Esophagus squamous epithelium (tissue), 5 donors: ENCODE data around the gene C10orf105. TPM values are rescaled to one million over a fixed set of nuclear protein-coding genes. Genes with fewer than 3 reads are reported as not detected.

ENCODE experiments used
- DNase-seq: peaks from one replicate; lab custom pipeline; 2025; lab: John Stamatoyannopoulos, UW
- H3K27ac ChIP-seq, 4 donors: fragments of 200-600 bp; sonication (generic); one replicate each; pipeline ENCODE4 v1.5.1; 2016 to 2019; ENCODE audit warnings: mild to moderate bottlenecking in 1 of 4
- H3K27me3 ChIP-seq, 4 donors: fragments of 200-600 bp; sonication (generic); 1 replicate in 3 of 4; 2 replicates in 1 of 4; pipeline versions ENCODE4 v1.5.1 to v1.6.0; 2017 to 2021; ENCODE audit warnings: antibody characterized with exemption in 1 of 4
- H3K36me3 ChIP-seq, 3 donors: fragments of 200-600 bp; sonication (generic); one replicate each; pipeline ENCODE4 v1.5.1; 2016 to 2019
- H3K4me1 ChIP-seq, 3 donors: fragments of 200-600 bp; sonication (generic); one replicate each; pipeline ENCODE4 v1.5.1; 2017 to 2019
- H3K4me3 ChIP-seq, 4 donors: fragments of 200-600 bp; sonication (generic); 1 replicate in 3 of 4; 2 replicates in 1 of 4; pipeline ENCODE4 v1.5.1; 2016 to 2019; ENCODE audit warnings: mild to moderate bottlenecking in 2 of 4, moderate library complexity in 1 of 4
- H3K9me3 ChIP-seq, 3 donors: fragments of 200-600 bp; sonication (generic); one replicate each; pipeline ENCODE4 v1.5.1; 2016 to 2019
- CTCF ChIP-seq, 6 experiments: fragments of 450-650 bp in 4 of 6; fragments of 200-600 bp in 2 of 6; sonication (generic) in 2 of 6; IDR thresholded peaks; one replicate each; pipeline ENCODE4 v1.5.1; 2016 to 2019; ENCODE audit warnings: antibody characterized with exemption in 6 of 6, mild to moderate bottlenecking in 4 of 6, moderate library complexity in 4 of 6
- POLR2A ChIP-seq, 4 donors: fragments of 450-650 bp; IDR thresholded peaks; one replicate each; pipeline ENCODE4 v1.6.1; 2017; ENCODE audit warnings: antibody characterized with exemption in 4 of 4, mild to moderate bottlenecking in 4 of 4, moderate library complexity in 3 of 4
- WGBS, 2 donors: methylation state at CpG; one replicate each; pipeline ENCODE4 v1.1.5; 2018; 5-methylcytosine and 5-hydroxymethylcytosine counted together
- intact Hi-C: fragments of 100-400 bp; cut with DNase I; formaldehyde crosslinking; loops from one replicate; pipeline ENCODE4 v1.15.0; 2022
- total RNA-seq, 4 donors: library from RNA; depleted of rRNA; stranded (reverse); fragments of >200 nt; gene quantifications; one replicate each; pipeline ENCODE4 v1.1.0, GENCODE V29; 2016
- donor health status: DM: yes; HTN: yes; CAD: no.

The C10orf105 gene
- total RNA-seq, 4 donors from 2014 or later: under 0.01 to 0.15 TPM; not detected in 2

DNA sequence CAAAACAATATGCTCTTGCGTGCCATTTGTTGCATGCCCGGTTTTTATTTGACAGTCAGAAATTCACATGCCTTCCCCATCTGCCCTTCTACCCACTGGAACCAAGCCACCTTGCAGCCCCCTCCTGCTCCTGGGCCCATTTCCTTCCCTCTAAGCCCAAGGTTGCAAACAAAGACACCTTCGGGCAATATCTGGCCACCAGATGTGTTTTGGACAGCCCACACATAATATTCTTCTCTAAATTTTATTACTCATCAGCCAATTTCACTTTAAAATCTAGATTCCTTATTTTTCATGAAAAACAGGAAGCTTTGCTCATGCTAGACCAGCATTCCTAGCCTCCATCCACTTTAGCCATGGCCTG is 18.2 kb upstream of the C10orf105 start:
- peaks cover 45 to 86% (median 60%) of the 10 kb centered on the region in 3 donors for H3K4me1 ChIP-seq
- DNase-seq: no peak
- H3K36me3 ChIP-seq: no peaks in the 10 kb centered on the region
- H3K27ac ChIP-seq: peak overlapping the region; percentile 75 to 89 (median 78)
- no peaks in the 10 kb centered on the region for H3K27me3 ChIP-seq
- H3K4me3 ChIP-seq: no peak overlapping the region
- H3K9me3 ChIP-seq: no peaks in the 10 kb centered on the region
- intact Hi-C loops: no loop called here
- TF ChIP-seq POLR2A (IDR thresholded peaks at IDR 0.05): no peak
- TF ChIP-seq CTCF (IDR thresholded peaks at IDR 0.05): no peak
- 48 to 61% methylated on average over 3 of the region's 3 CpGs for WGBS, 2 donors

DNA sequence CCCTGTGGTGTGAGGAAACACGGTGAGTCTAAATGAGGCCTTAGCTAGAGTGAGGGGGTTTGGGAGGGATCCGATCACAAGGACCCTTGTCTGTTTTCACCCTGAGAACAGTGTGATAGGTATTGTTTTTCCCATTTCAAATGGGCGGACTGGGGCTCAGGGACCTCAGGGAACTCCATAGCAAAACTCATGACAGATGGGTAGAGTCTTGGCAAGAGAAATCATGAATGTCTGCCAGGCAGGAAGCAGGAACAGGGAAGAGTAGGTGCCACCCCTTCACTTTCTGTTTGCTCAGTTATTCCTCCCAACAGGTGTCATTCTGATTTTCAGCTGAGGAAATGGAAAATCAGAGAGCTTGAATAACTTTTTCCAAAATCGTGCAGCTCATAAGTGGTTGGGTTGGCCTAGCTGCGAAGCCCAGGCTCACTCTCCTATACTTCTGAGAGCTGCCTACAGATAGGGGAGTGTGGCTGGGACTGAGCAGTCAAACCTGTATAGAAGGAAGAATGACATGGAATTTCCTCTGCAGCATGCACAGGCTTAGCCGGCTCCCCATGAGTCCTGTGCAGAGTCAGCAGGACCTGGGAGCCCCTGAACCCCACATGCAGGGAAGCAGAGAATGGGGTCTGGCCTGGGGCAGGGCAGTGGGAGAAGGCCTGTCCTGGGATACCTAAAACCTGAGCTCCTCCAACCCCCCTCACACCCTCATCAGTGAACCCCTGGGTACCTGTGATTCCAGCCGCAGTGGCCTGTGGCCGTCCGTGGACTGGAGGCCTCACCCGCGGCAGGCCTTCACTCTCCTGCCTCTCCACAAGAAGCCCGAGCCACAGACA is 17.6 kb upstream of the C10orf105 start:
- Histone ChIP-seq H3K27ac (peak overlapping the region; percentile 75 to 89 (median 78)), H3K4me1 (peaks cover 45 to 80% (median 55%) of the 10 kb centered on the region in 3 donors), H3K36me3 (no peaks in the 10 kb centered on the region), H3K9me3 (no peaks in the 10 kb centered on the region), H3K27me3 (no peaks in the 10 kb centered on the region), H3K4me3 (no peak overlapping the region)
- no peak for TF ChIP-seq CTCF (IDR thresholded peaks at IDR 0.05)
- no peak for DNase-seq
- 62 to 64% methylated on average over 12 of the region's 12 CpGs for WGBS, 2 donors
- intact Hi-C loops: no loop called here

DNA sequence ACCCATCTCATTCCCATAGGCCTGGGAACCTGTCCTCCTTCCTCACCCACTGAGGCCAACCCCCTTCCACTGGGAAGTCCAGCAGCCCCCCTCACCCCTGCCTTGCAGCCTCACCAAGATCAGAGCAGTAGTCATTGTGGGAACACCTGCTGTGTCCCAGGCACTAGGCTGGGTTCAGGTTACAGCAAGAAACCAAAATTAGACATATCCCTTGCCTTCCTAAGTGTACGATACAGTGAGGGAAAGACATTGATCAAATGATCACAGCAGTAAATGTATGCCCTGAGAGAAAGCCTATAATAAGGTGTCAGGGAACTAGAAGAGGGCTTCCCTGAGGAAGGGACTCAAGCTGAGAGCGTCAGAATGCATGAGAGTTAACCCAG is 17.0 kb upstream of the C10orf105 start:
- Histone ChIP-seq H3K4me1 (peaks cover 45 to 73% (median 51%) of the 10 kb centered on the region in 3 donors), H3K27me3 (no peaks in the 10 kb centered on the region), H3K9me3 (no peaks in the 10 kb centered on the region), H3K36me3 (no peaks in the 10 kb centered on the region), H3K27ac (peak overlapping the region; percentile 75 to 89 (median 78)), H3K4me3 (no peak overlapping the region)
- intact Hi-C loops: no loop called here
- WGBS, 2 donors: 64 to 66% methylated on average over 2 of the region's 2 CpGs
- no peak for TF ChIP-seq POLR2A (IDR thresholded peaks at IDR 0.05)
- no peak for DNase-seq

- H3K36me3 ChIP-seq: no peaks in the 10 kb centered on the region
- H3K4me1 ChIP-seq: peaks cover 45 to 67% (median 51%) of the 10 kb centered on the region in 3 donors
- no peak overlapping the region for H3K4me3 ChIP-seq
- no peaks in the 10 kb centered on the region for H3K9me3 ChIP-seq
- peak in 1 of 4 donors; percentile 33 for TF ChIP-seq POLR2A (IDR thresholded peaks at IDR 0.05)
- no peak for TF ChIP-seq CTCF (IDR thresholded peaks at IDR 0.05)
- peak overlapping the region; percentile 75 to 89 (median 78) for H3K27ac ChIP-seq
- intact Hi-C loops: no loop called here
- no peaks in the 10 kb centered on the region for H3K27me3 ChIP-seq
- DNase-seq: no peak
- WGBS, 2 donors: 40 to 47% methylated on average over 1 to 9 of the region's 16 CpGs
These were observed 16.4 kb upstream of the C10orf105 start for GRCh38 chr10:71735709-71736569.

DNA sequence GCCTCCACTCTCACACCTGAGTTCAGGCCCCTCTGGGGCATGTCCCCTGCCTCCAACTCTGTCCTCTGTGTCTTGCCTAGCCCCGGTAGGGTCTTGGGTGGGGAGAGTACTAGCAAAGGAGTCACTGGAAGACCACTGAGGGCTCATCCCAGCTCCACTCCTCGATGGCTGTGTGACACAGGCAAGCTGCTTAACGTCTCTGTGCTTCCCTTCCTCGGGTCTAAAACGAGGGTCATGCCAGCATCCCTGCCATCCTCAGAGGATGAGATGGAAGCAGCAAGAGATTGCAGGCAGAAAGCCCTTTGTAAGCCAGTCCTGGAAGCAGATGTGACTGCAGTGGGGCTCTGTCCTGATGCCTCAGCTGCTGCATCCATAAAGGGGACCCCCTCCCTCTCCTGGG is 15.2 kb upstream of the C10orf105 start:
- no peak for TF ChIP-seq CTCF (IDR thresholded peaks at IDR 0.05)
- no peak overlapping the region for H3K4me3 ChIP-seq
- intact Hi-C loops: no loop called here
- no peaks in the 10 kb centered on the region for H3K36me3 ChIP-seq
- H3K9me3 ChIP-seq: no peaks in the 10 kb centered on the region
- DNase-seq: no peak
- peak overlapping the region in 1 of 4 donors; percentile 80 for H3K27ac ChIP-seq
- WGBS, 2 donors: 83 to 100% methylated on average over 2 to 5 of the region's 5 CpGs
- peaks cover 45 to 67% (median 45%) of the 10 kb centered on the region in 3 donors for H3K4me1 ChIP-seq
- no peaks in the 10 kb centered on the region for H3K27me3 ChIP-seq
